Measurements from ENCODE around the gene ATG9A.

The ATG9A gene

GRCh38 chr2:219175928-219176817 is 53.3 kb downstream of the ATG9A start:
- DNase-seq: no peak

- DNase-seq: no peak
Measured at GRCh38 chr2:219175486-219175885, 54.0 kb downstream of the ATG9A start.

- no peak for DNase-seq
Measured at GRCh38 chr2:219174801-219175200, 54.6 kb downstream of the ATG9A start.

- no peak for DNase-seq
Measured at GRCh38 chr2:219174146-219174545, 55.3 kb downstream of the ATG9A start.

GRCh38 chr2:219173176-219173575 is 56.3 kb downstream of the ATG9A start:
- no peak for DNase-seq

- DNase-seq: no peak
Measured at GRCh38 chr2:219172231-219173154, 56.9 kb downstream of the ATG9A start.

GRCh38 chr2:219171231-219171651 is 58.2 kb downstream of the ATG9A start:
- DNase-seq: peak; percentile 38

- DNase-seq: no peak
Measured at GRCh38 chr2:219169930-219170654, 59.3 kb downstream of the ATG9A start, which contains the start of gene SLC23A3. TSS of gene SLC23A3 (minus strand) at chr2:219170029. CDS start at chr2:219169984, 45 bp downstream.
